Tibial artery (tissue), 4 donors: ENCODE measurements around the gene MALT1.

Source experiments
- DNase-seq, 2 donors: peaks; one replicate each; pipeline ENCODE4 v3.0.0-alpha.2; 2019
- H3K27ac ChIP-seq, 2 donors: fragments of 200-600 bp; sonication (generic) in 1 of 2; 1 replicate in 1 of 2; 2 replicates in 1 of 2; pipeline ENCODE4 v1.5.1; 2018 to 2019; ENCODE audit warnings: mild to moderate bottlenecking in 1 of 2
- H3K27me3 ChIP-seq, 2 donors: fragments of 200-600 bp; sonication (generic) in 1 of 2; one replicate each; pipeline versions ENCODE4 v1.5.1 to v1.6.0; 2016 to 2019
- H3K36me3 ChIP-seq, 3 donors: fragments of 200-600 bp; sonication (generic) in 2 of 3; one replicate each; pipeline ENCODE4 v1.5.1; 2016 to 2019; ENCODE audit warnings: mild to moderate bottlenecking in 2 of 3
- H3K4me1 ChIP-seq, 4 donors: fragments of 200-600 bp; sonication (generic) in 2 of 4; 1 replicate in 3 of 4; 2 replicates in 1 of 4; pipeline ENCODE4 v1.5.1; 2016 to 2019
- H3K4me3 ChIP-seq, 2 donors: fragments of 200-600 bp; sonication (generic) in 1 of 2; 1 replicate in 1 of 2; 2 replicates in 1 of 2; pipeline ENCODE4 v1.5.1; 2018 to 2019; ENCODE audit warnings: mild to moderate bottlenecking in 2 of 2
- H3K9me3 ChIP-seq, 3 donors: fragments of 200-600 bp; sonication (generic) in 1 of 3; one replicate each; pipeline ENCODE4 v1.5.1; 2016 to 2019
- CTCF ChIP-seq, 2 experiments: fragments of 200-600 bp in 1 of 2; fragments of 450-650 bp in 1 of 2; IDR thresholded peaks; one replicate each; pipeline ENCODE4 v1.5.1; 2017 to 2019; ENCODE audit warnings: antibody characterized with exemption in 2 of 2, mild to moderate bottlenecking in 1 of 2, moderate library complexity in 1 of 2
- intact Hi-C: fragments of 100-400 bp; cut with DNase I; formaldehyde crosslinking; loops from one replicate; pipeline ENCODE4 v1.15.0; 2023; ENCODE audit warnings: low total_unique reads

MALT1 gene

GRCh38 chr18:58687871-58688308 is 16.6 kb downstream of the MALT1 start:
- TF ChIP-seq CTCF (IDR thresholded peaks at IDR 0.05) = no peak
- Histone ChIP-seq H3K4me3 (no peak overlapping the region), H3K36me3 (peaks cover 15 to 33% (median 22%) of the 10 kb centered on the region in 3 donors), H3K27me3 (no peaks in the 10 kb centered on the region), H3K4me1 (no peaks in the 10 kb centered on the region), H3K9me3 (no peaks in the 10 kb centered on the region), H3K27ac (no peak overlapping the region)
- no peak for DNase-seq
- intact Hi-C loops = no loop called here

- no peak overlapping the region for H3K4me3 ChIP-seq
- no peaks in the 10 kb centered on the region for H3K9me3 ChIP-seq
- H3K4me1 ChIP-seq = no peaks in the 10 kb centered on the region
- H3K36me3 ChIP-seq = peaks cover 15 to 25% (median 22%) of the 10 kb centered on the region in 3 donors
- intact Hi-C loops = no loop called here
- TF ChIP-seq CTCF (IDR thresholded peaks at IDR 0.05) = no peak
- DNase-seq = no peak
- no peak overlapping the region for H3K27ac ChIP-seq
- H3K27me3 ChIP-seq = no peaks in the 10 kb centered on the region
These were observed 19.0 kb downstream of the MALT1 start for GRCh38 chr18:58690259-58690658.

- Histone ChIP-seq H3K4me3 (no peak overlapping the region), H3K27ac (no peak overlapping the region), H3K4me1 (no peaks in the 10 kb centered on the region), H3K27me3 (no peaks in the 10 kb centered on the region), H3K9me3 (no peaks in the 10 kb centered on the region), H3K36me3 (peaks cover 6 to 20% (median 19%) of the 10 kb centered on the region in 3 donors)
- no peak for TF ChIP-seq CTCF (IDR thresholded peaks at IDR 0.05)
- intact Hi-C loops = no loop called here
- no peak for DNase-seq
These were observed 20.0 kb downstream of the MALT1 start for GRCh38 chr18:58691256-58691655.

DNA sequence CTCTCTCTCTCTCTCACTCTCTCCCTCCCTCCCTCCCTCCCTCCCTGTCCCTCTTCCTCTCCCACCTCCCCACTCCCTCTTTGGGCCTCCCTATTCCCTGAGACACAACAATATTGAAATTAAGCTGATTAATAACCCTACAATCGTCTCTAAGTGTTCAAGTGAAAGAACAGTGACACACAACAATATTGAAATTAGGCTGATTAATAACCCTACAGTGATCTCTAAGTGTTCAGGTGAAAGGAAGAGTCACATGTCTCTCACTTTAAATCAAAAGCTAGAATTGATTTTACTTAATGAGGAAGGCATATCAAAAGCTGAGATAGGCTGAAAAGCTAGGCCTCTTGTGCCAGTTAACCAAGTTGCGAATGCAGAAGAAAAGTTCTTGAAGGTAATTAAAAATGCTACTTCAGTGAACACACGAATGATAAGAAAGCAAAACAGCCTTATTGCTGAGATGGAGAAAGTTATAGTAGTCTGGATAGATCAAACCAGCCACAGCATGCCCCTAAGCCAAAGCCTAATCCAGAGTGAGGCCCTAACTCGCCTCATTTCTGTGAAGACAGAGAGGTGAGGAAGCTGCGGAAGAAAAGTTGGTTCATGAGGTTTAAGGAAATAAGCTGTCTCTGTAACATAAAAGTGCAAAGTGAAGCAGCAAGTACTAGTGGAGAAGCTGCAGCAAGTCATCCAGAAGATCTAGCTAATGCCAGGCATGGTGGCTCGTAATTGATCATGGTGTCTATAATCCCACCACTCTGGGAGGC is 21.3 kb downstream of the MALT1 start:
- H3K36me3 ChIP-seq = peaks cover 9 to 21% (median 16%) of the 10 kb centered on the region in 3 donors
- H3K27ac ChIP-seq = no peak overlapping the region
- H3K4me1 ChIP-seq = no peaks in the 10 kb centered on the region
- intact Hi-C loops = no loop called here
- no peak overlapping the region for H3K4me3 ChIP-seq
- DNase-seq = no peak
- TF ChIP-seq CTCF (IDR thresholded peaks at IDR 0.05) = no peak
- H3K9me3 ChIP-seq = no peaks in the 10 kb centered on the region
- H3K27me3 ChIP-seq = no peaks in the 10 kb centered on the region

GRCh38 chr18:58694221-58694620 is 23.0 kb downstream of the MALT1 start:
- intact Hi-C loops = no loop called here
- Histone ChIP-seq H3K27me3 (no peaks in the 10 kb centered on the region), H3K36me3 (peaks cover 11 to 23% (median 16%) of the 10 kb centered on the region in 3 donors), H3K4me1 (no peaks in the 10 kb centered on the region), H3K9me3 (no peaks in the 10 kb centered on the region), H3K27ac (no peak overlapping the region), H3K4me3 (no peak overlapping the region)
- TF ChIP-seq CTCF (IDR thresholded peaks at IDR 0.05) = no peak
- DNase-seq = no peak
